GM10847 (cell line): Measurements from ENCODE around the gene TUT4.

Experiments
- POLR2A ChIP-seq: IDR thresholded peaks from 2 replicates; pipeline ENCODE4 v1.6.1; 2011; ENCODE audit not compliant: insufficient read length; ENCODE audit errors: extremely low read depth

The TUT4 gene

DNA sequence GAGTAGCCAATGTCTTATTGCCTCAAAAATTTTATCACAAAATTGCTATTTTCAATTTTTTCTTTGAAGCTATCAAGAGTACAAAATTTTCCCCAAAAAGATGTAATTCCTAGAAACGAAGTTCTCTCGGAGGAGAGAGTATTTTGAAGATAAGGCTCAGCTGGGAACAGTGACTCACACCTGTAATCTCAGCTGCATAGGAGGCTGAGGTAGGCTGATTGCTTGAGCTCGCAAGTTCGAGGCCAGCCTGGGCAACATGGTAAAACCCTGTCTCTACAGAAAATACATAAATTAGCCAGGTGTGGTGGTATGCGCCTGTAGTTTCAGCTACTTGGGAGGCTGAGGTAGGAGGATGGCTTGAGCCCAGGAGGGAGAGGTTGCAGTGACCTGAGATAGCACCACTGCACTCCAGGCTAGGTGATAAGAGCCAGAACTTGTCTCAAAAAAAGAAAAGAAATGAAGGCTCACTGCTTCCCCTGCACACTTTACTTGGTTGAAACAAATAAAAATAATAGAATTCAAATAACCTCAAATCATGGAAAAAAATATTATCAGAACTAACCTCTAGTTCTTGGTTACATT is 22.2 kb downstream of the TUT4 start:
- TF ChIP-seq POLR2A, result no peak

DNA sequence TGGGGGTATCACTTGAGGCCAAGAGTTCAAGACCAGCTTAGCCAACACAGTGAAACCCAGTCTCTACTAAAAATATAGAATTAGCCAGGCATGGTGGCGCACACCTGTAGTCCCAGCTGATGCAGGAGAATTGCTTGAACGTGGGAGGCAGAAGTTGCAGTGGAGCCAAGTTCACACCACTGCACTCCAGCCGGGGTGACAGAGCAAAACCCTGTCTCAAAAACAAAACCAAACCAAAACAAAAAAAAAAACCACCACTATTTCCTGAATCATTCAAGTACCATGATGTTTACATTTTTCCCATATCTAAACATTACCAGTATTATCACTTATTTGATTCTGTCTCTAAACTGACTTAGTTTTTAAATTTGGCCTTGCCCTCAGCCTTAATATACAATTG is 29.5 kb downstream of the TUT4 start:
- no peak for TF ChIP-seq POLR2A

DNA sequence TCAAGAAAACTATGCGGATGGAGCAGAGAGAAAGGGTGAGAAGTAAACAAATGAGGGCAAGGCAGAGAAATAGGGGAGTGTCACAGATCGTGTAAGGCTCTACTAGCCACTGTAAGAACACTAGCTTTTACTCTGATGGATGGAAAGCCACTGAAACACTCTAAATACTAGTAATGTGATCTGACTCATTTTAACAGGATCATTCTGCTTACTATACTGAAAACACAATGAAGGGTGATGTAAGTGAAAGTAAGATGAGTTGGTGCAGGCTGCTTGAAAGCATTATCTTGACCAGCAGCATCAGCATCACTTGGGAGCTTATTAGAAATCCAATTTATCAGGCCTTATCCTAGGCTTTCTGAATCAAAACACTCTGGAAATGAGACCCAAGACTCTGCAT is 32.7 kb downstream of the TUT4 start:
- TF ChIP-seq POLR2A, result no peak

DNA sequence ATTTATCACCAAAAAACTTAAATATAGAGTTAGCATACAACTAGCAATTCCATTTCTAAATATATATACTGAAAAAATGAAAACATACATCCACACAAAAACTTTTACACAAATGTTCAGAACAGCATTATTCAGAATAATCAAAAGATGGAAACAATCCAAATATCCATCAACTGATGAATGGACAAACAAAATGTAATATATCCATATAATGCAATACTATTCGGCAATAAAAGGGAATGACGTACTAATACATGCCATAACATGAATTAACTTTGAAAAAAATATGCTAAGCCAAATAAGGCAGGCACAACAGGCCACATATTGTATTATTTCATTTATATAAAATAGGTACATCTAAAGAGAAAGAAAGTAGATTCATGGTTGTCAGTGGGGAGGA is 33.9 kb downstream of the TUT4 start:
- no peak for TF ChIP-seq POLR2A

DNA sequence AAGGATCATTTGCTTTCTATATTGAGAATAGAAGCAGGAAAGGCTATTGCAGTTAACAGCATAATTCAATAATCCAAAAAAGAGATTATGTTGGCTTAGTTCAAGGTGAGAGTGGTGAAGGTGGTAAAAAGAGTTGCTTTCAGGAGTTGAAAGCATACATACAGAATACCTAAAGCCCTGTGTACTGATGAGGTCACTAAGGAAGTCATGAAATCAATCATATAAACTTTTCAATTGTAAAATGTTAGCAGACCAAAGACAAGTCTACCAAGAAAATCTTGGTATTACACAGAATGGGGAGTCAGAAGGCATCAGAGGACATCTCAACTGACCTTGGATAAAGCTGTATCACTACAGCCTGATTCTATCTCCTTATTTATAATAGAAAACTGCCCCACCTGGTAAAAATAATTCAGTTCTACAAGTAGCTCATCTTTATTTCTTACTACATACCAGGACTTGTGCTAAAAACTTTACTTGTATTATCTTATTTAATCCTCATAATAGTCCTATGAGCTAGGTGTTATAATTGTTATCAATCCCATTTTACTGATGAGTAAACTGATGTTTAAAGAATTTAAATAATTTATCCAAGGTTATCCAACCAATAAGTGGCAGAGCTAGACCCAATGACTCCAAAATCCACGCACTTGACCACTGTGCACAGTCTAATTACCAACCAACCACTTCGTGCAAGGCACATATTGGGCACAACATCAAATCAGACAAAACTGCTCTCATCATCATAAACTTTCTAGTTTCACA is 40.9 kb downstream of the TUT4 start:
- TF ChIP-seq POLR2A, result no peak

DNA sequence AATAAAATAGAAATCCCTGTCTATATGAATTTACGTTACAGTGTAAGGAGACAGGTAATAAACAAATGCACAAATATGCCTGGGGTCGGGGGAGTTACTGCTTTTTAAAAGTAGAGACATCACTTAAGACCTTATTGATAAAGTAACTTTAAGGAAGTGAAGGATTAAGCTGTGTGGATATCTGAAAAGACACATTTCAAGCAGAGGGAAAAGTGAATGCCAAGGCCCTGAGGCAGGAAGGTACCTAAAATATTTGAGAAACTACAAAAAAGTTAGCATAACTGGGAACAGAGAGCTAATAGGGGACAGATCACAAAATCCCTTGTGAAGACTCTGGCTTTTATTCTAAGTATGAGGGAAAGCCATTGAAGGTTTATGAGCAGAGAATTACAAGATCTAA is 41.5 kb downstream of the TUT4 start:
- TF ChIP-seq POLR2A, result no peak

DNA sequence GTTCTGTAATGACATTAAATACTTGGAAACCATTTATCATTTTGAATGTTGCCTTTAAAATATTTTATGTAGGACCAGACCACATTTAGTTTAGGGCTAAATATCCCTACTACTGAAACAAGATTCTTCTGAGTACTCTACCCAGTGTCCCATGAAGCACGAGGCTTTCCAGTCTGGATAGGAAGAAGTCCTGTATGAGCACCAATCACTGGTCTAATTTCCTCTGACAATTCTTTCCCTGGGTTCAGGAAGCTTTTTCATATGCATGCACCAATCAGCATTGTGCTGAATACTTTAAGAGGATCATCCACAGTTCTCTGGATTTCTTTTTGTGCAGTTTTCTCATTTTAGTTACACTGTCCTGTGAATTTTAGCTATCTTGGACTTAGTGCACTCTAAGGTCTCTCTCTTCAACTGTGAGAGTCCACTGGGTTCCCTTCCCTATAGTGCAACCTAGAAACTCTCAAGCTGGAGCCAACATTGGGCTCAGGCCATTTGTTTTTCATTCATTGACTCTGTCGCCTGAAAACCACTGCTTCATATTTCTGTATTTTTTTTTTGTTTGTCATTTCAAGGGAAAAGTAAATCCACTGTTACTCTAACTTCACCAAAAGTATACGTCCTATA is 45.9 kb downstream of the TUT4 start:
- TF ChIP-seq POLR2A, result no peak

DNA sequence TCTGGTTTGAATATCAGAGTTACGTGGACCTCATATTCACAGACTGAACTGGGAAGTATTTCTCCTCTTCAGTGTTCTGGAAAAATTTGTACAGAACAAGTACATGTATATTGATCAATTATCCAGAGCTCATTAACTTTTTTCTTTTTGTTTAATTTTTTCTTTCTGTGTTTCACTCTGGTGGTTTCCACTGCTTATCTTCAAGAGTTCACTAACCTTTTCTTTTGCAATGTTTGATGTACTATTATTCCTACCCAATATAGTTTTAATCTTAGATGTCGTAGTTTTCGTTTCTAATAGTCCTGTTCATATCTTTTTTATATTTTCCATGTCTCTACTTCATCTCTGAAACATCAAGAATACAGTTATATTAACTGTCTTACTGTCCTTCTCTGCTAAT is 46.5 kb downstream of the TUT4 start:
- TF ChIP-seq POLR2A, result no peak

DNA sequence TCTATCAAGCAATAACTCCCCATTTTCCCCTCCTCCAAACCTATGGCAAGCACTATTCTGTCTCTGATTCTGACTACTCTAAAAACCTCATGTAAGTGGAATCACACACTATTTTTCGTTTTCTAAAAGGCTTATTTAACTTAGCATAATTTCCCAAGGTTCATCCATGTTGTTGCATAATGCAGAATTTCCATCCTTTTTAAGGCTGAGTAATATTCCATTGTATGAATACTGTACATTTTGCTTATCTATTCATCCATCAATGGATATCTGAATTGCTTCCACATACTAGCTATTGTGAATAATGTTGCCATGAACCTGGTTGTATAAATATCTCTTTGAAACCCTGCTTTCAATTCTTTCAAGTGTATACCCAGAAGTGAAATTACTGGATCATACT is 48.2 kb downstream of the TUT4 start:
- no peak for TF ChIP-seq POLR2A

DNA sequence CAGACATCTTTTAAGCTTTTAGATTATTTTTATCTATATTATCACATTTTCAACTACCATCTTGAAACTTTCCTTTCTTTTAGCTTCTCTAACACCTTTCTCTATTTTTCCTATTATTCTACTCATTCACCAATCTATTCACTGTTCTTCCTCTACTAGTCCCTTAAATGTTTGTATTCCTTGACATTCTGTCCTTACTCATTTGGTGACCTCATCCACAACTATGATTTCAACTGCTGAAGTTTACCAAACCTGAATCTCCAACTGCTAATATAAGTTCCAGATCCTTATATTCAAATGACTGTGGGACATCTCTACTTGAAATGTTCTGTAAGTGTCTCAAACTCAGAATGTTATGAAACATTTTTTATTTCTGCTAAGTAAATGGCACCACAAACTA is 49.2 kb downstream of the TUT4 start:
- no peak for TF ChIP-seq POLR2A

DNA sequence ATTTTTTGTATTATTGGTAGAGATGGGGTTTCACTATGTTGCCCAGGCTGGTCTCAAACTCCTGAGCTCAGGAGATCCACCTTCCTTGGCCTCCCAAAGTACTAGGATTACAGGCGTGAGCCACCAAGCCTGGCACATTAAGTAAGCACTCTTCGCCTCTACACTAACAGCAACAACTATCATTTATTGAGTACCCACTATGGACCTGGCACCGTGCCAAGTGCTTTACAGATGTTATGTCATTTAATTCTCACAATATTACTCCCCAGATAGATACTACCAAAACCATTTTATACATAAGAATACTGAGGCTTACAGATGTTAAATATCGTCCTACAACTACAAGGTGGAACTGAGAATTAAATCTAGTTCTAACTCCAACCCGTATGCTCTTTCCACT is 50.1 kb downstream of the TUT4 start:
- TF ChIP-seq POLR2A, result no peak

DNA sequence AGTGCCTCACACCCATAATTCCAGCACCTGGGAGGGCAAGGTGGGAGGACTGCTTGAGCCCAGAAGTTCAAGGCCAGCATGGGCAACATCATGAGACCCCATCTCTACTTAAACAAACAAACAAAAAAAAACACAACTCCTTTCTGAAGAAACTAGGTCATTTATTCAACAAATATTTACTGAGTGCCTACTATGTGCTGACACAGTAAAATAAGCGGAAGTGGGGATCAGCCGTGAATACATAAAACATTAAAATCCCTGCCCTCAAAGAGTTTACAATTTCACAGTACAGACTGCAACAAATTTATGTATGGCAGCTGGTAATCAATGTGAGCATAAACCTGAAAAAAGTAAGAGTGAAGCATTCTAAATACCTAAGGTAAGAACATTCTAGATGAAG is 65.3 kb downstream of the TUT4 start:
- TF ChIP-seq POLR2A, result no peak

DNA sequence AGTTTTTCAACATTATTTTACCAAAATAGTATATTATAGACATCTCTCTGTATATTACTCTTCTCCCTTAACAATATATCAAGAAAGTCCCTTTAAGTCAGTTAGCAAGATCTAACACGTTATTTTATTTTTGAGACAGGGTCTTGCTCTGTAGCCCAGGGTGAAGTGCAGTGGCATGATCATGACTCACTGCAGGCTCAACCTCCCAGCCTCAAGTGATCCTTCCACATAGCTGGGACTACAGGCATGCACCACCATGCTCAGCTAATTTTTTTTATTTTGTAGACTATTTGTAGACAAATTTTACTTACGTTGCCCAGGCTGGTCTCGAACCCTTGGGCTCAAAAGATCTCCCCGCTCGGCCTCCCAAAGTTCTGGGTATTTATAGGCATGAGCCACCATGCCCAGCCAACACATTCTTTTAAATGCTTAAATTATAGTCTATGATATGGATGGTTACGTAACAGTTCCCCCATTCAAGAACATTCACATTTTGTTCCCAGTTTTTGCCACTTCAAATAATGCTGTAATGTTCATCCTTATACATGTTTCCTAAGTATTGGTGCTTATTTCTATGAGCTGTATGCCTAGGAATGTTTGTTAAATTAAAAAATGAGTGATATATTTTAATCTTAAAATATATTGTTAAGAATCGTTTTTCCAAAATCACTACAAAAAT is 70.4 kb downstream of the TUT4 start:
- no peak for TF ChIP-seq POLR2A

DNA sequence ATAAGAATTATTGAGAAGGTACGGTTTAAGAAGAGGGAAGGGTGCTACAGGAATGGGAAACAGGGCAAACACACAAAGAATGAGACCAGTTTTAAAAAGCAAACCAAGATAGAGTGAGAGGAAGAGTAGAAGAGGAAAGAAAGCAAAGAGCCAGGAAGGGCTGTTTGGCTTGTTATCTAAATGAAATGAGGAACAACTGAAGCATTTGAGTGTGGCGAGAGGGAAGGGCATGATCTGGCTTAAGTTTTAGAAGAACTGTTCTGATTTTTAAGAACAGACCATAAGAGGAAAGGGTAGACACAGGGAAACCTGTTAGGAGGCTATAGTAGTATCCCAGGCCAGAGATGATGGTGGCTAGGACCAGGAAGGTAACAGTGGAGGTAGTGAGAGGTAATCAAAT is 73.8 kb downstream of the TUT4 start:
- TF ChIP-seq POLR2A, result no peak

DNA sequence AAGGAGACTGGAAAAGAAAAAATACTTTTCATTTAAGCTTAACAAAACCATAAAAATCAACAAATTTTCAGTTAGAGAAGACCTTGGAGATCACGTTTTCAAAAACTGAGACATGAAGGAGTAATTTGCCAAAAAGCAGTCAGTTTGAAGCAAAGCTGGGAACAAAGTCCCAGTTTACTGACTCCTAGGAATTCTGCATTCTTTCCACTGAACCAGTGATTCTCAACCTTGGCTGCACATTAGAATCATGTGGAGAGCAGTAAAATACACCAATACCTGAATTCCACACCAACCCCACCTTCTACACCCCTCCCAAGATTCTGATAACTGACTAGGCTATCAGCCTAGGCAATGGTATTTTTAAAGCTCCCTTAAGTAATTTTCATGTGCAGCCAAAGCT is 75.0 kb downstream of the TUT4 start:
- TF ChIP-seq POLR2A, result no peak

DNA sequence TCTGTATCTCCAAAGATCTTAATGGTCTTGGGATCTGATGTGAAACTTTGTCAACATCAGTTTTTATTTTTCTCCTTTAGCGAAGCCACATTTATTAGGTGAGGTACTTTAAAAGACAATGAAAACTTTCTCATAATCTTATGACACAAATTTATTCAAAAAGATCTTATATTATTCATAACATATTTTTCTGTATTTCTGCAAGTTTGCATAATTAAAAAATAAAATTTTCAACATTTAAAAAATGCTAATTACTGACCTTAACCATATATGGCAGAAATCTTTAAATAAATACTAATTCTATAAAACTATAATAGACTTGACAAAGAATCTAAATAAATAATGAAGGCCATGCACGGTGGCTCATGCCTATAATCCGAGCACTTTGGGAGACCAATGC is 75.9 kb downstream of the TUT4 start:
- no peak for TF ChIP-seq POLR2A
